ENCODE measurements around the gene DHRS9. TPM values are rescaled to one million over a fixed set of nuclear protein-coding genes. Genes with fewer than 3 reads are reported as not detected.

DHRS9 gene
- total and polyA plus RNA-seq, 2 experiments from 2014 or later: not detected

DNA sequence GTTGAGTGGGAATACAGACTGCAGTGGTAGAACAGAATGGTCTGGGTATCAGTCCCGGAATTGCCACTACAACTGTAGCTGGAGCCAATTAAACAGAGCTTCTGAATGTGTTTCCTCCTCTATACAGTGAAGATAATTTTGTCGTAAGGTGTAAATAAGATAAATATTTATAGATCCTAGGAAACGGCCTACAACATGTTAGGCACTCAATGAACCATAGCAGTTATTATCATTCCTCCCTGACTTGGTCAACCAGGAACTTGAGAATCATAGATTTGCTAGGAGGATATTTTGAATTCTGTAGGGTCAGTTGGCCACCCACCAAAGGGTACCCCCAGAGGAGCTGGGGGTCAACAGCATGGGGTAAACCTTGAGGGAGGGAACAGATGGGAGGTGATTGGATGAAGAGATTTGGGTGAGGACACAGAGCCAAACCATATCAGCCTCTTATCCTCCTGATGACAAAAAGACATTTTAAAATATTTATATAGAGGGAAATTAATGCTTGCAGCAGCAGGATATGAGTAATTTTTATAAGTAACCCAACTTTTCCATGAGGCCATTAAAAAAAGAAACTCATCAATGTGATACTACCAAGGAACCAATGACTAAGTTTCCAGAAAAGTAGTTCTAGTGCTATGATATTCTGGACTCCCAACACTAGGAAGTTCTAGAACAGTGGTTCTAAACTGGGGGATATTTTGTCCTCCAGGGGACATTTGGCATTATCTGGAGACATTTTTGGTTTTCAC is 4.0 kb downstream of the DHRS9 start:
- H2AFZ ChIP-seq: no peak overlapping the region
- H3K4me3 ChIP-seq: no peak overlapping the region
- no peaks in the 10 kb centered on the region for H3K4me1 ChIP-seq (ENCODE audit: insufficient read depth)
- no peaks in the 10 kb centered on the region for H3K36me3 ChIP-seq (ENCODE audit: insufficient read depth)
- TF ChIP-seq JUNB (IDR thresholded peaks at IDR 0.05; ENCODE audit: unreplicated experiment) (no peak), EZH2 (IDR thresholded peaks at IDR 0.05; ENCODE audit: low read depth, unreplicated experiment) (no peak), EZH2phosphoT487 (IDR thresholded peaks at IDR 0.05; ENCODE audit: unreplicated experiment) (no peak), NANOG (IDR thresholded peaks at IDR 0.05; ENCODE audit: borderline replicate concordance) (no peak), CREB1 (CRISPR knock-in tag; IDR thresholded peaks at IDR 0.05; ENCODE audit: low read depth) (no peak), ETS1 (IDR thresholded peaks at IDR 0.05) (no peak), STAT1 (IDR thresholded peaks at IDR 0.05; ENCODE audit: unreplicated experiment) (no peak), POLR2AphosphoS5 (IDR thresholded peaks at IDR 0.05; ENCODE audit: low read depth) (no peak), ZNF331 (CRISPR knock-in tag; IDR thresholded peaks at IDR 0.05; ENCODE audit: low read depth) (no peak), ZNF114 (CRISPR knock-in tag; IDR thresholded peaks at IDR 0.05) (no peak)
- TF ChIP-seq, protein P1, sequence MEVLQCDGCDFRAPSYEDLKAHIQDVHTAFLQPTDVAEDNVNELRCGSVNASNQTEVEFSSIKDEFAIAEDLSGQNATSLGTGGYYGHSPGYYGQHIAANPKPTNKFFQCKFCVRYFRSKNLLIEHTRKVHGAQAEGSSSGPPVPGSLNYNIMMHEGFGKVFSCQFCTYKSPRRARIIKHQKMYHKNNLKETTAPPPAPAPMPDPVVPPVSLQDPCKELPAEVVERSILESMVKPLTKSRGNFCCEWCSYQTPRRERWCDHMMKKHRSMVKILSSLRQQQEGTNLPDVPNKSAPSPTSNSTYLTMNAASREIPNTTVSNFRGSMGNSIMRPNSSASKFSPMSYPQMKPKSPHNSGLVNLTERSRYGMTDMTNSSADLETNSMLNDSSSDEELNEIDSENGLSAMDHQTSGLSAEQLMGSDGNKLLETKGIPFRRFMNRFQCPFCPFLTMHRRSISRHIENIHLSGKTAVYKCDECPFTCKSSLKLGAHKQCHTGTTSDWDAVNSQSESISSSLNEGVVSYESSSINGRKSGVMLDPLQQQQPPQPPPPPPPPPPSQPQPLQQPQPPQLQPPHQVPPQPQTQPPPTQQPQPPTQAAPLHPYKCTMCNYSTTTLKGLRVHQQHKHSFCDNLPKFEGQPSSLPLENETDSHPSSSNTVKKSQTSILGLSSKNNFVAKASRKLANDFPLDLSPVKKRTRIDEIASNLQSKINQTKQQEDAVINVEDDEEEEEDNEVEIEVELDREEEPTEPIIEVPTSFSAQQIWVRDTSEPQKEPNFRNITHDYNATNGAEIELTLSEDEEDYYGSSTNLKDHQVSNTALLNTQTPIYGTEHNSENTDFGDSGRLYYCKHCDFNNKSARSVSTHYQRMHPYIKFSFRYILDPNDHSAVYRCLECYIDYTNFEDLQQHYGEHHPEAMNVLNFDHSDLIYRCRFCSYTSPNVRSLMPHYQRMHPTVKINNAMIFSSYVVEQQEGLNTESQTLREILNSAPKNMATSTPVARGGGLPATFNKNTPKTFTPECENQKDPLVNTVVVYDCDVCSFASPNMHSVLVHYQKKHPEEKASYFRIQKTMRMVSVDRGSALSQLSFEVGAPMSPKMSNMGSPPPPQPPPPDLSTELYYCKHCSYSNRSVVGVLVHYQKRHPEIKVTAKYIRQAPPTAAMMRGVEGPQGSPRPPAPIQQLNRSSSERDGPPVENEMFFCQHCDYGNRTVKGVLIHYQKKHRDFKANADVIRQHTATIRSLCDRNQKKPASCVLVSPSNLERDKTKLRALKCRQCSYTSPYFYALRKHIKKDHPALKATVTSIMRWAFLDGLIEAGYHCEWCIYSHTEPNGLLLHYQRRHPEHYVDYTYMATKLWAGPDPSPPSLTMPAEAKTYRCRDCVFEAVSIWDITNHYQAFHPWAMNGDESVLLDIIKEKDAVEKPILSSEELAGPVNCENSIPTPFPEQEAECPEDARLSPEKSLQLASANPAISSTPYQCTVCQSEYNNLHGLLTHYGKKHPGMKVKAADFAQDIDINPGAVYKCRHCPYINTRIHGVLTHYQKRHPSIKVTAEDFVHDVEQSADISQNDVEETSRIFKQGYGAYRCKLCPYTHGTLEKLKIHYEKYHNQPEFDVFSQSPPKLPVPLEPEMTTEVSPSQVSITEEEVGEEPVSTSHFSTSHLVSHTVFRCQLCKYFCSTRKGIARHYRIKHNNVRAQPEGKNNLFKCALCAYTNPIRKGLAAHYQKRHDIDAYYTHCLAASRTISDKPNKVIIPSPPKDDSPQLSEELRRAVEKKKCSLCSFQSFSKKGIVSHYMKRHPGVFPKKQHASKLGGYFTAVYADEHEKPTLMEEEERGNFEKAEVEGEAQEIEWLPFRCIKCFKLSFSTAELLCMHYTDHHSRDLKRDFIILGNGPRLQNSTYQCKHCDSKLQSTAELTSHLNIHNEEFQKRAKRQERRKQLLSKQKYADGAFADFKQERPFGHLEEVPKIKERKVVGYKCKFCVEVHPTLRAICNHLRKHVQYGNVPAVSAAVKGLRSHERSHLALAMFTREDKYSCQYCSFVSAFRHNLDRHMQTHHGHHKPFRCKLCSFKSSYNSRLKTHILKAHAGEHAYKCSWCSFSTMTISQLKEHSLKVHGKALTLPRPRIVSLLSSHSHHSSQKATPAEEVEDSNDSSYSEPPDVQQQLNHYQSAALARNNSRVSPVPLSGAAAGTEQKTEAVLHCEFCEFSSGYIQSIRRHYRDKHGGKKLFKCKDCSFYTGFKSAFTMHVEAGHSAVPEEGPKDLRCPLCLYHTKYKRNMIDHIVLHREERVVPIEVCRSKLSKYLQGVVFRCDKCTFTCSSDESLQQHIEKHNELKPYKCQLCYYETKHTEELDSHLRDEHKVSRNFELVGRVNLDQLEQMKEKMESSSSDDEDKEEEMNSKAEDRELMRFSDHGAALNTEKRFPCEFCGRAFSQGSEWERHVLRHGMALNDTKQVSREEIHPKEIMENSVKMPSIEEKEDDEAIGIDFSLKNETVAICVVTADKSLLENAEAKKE (CRISPR knock-in tag; IDR thresholded peaks at IDR 0.05): no peak
- TF ChIP-seq, protein P2, sequence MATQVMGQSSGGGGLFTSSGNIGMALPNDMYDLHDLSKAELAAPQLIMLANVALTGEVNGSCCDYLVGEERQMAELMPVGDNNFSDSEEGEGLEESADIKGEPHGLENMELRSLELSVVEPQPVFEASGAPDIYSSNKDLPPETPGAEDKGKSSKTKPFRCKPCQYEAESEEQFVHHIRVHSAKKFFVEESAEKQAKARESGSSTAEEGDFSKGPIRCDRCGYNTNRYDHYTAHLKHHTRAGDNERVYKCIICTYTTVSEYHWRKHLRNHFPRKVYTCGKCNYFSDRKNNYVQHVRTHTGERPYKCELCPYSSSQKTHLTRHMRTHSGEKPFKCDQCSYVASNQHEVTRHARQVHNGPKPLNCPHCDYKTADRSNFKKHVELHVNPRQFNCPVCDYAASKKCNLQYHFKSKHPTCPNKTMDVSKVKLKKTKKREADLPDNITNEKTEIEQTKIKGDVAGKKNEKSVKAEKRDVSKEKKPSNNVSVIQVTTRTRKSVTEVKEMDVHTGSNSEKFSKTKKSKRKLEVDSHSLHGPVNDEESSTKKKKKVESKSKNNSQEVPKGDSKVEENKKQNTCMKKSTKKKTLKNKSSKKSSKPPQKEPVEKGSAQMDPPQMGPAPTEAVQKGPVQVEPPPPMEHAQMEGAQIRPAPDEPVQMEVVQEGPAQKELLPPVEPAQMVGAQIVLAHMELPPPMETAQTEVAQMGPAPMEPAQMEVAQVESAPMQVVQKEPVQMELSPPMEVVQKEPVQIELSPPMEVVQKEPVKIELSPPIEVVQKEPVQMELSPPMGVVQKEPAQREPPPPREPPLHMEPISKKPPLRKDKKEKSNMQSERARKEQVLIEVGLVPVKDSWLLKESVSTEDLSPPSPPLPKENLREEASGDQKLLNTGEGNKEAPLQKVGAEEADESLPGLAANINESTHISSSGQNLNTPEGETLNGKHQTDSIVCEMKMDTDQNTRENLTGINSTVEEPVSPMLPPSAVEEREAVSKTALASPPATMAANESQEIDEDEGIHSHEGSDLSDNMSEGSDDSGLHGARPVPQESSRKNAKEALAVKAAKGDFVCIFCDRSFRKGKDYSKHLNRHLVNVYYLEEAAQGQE (IDR thresholded peaks at IDR 0.05; ENCODE audit: unreplicated experiment): no peak
- TF ChIP-seq, protein P3, sequence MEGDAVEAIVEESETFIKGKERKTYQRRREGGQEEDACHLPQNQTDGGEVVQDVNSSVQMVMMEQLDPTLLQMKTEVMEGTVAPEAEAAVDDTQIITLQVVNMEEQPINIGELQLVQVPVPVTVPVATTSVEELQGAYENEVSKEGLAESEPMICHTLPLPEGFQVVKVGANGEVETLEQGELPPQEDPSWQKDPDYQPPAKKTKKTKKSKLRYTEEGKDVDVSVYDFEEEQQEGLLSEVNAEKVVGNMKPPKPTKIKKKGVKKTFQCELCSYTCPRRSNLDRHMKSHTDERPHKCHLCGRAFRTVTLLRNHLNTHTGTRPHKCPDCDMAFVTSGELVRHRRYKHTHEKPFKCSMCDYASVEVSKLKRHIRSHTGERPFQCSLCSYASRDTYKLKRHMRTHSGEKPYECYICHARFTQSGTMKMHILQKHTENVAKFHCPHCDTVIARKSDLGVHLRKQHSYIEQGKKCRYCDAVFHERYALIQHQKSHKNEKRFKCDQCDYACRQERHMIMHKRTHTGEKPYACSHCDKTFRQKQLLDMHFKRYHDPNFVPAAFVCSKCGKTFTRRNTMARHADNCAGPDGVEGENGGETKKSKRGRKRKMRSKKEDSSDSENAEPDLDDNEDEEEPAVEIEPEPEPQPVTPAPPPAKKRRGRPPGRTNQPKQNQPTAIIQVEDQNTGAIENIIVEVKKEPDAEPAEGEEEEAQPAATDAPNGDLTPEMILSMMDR (conservative IDR thresholded peaks at IDR 0.05; ENCODE audit: low read depth in 2 of 2): no peak
- no peaks in the 10 kb centered on the region for H3K4me1 Mint-ChIP-seq
- H3K27me3 Mint-ChIP-seq (ENCODE audit: insufficient read depth, low read depth, poor library complexity): no peaks in the 10 kb centered on the region
- no peak overlapping the region for H3K4me2 ChIP-seq
- H3K27ac Mint-ChIP-seq: no peak overlapping the region
- no peak overlapping the region for H3K4me3 Mint-ChIP-seq
- ATAC-seq: no peak
- H3K27me3 ChIP-seq (ENCODE audit: insufficient read depth): no peaks in the 10 kb centered on the region
- no peaks in the 10 kb centered on the region for H3K9me3 Mint-ChIP-seq
- H3K27ac ChIP-seq (ENCODE audit: low read depth): no peak overlapping the region
- DNase-seq (ENCODE audit: low spot score): no peak
- H3K36me3 Mint-ChIP-seq (ENCODE audit: low read depth): no peaks in the 10 kb centered on the region
- no peaks in the 10 kb centered on the region for H4K20me1 ChIP-seq (replicated peaks; ENCODE audit: insufficient read depth)
- 0 out of 2 replicates have a peak, but pooled peaks cover 4% of the 10 kb centered on the region for H3K9me2 ChIP-seq (ENCODE audit: insufficient read depth)
- no peaks in the 10 kb centered on the region for H3F3A ChIP-seq (replicated peaks; ENCODE audit: low read depth)
- H3K79me2 ChIP-seq (replicated peaks; ENCODE audit: insufficient read depth): no peaks in the 10 kb centered on the region
